Ascending aorta (tissue), 2 donors: ENCODE measurements around the gene RPL22L1. TPM values are rescaled to one million over a fixed set of nuclear protein-coding genes. Genes with fewer than 3 reads are reported as not detected.

Experiments
- DNase-seq, 2 donors: peaks; one replicate each; pipeline ENCODE4 v3.0.0-alpha.2; 2019; ENCODE audit warnings: low spot score in 2 of 2
- H3K27ac ChIP-seq, 2 donors: fragments of 200-600 bp; sonication (generic); one replicate each; pipeline ENCODE4 v1.5.1; 2016 to 2017; ENCODE audit warnings: mild to moderate bottlenecking in 1 of 2
- H3K27me3 ChIP-seq: fragments of 200-600 bp; sonication (generic); one replicate; pipeline ENCODE4 v1.5.1; 2017
- H3K36me3 ChIP-seq, 2 donors: fragments of 200-600 bp; sonication (generic); one replicate each; pipeline ENCODE4 v1.5.1; 2016
- H3K4me1 ChIP-seq, 2 donors: fragments of 200-600 bp; sonication (generic); one replicate each; pipeline ENCODE4 v1.5.1; 2016 to 2017; ENCODE audit warnings: mild to moderate bottlenecking in 1 of 2
- H3K4me3 ChIP-seq, 2 donors: fragments of 200-600 bp; sonication (generic); one replicate each; pipeline ENCODE4 v1.5.1; 2016 to 2017; ENCODE audit warnings: mild to moderate bottlenecking in 1 of 2
- H3K9me3 ChIP-seq, 2 donors: fragments of 200-600 bp; sonication (generic); one replicate each; pipeline ENCODE4 v1.5.1; 2016
- intact Hi-C: fragments of 100-400 bp; cut with DNase I; formaldehyde crosslinking; loops from one replicate; pipeline ENCODE4 v1.15.1; 2023
- total RNA-seq: library from RNA; depleted of rRNA; stranded (reverse); fragments of >200 nt; gene quantifications from one replicate; pipeline ENCODE4 v1.1.0, GENCODE V29; 2016
- TF ChIP-seq, protein P1 (sequence below), 3 experiments: fragments of 200-600 bp in 2 of 3; fragments of 450-650 bp in 1 of 3; sonication (generic) in 2 of 3; IDR thresholded peaks; one replicate each; pipeline ENCODE4 v1.5.1; 2016 to 2019; ENCODE audit warnings: antibody characterized with exemption in 3 of 3, mild to moderate bottlenecking in 1 of 3, moderate library complexity in 1 of 3

The RPL22L1 gene
- total RNA-seq, 1 donor from 2014 or later = 39.2 TPM

DNA sequence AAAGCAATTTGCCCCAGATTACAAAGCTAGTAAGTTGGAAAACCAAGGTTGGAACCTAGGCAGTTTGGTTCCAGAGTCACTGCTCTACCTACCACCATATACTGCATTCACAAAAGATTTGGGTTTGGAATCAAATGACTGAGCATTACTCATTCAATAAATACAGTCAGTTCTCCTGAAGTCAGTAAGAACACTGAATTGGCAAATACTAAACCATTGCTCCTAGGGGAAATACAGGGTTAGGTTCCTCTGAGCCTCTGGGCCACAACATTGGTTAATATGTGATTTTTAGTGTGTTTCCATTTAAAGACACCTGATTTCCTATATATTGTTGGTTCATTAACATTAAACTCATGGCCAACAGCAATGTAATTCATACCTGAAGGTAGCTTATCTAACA is 40.5 kb upstream of the RPL22L1 start:
- H3K27ac ChIP-seq = no peak overlapping the region
- H3K9me3 ChIP-seq = peaks cover 15 to 23% of the 10 kb centered on the region in 2 donors
- TF ChIP-seq, protein P1, sequence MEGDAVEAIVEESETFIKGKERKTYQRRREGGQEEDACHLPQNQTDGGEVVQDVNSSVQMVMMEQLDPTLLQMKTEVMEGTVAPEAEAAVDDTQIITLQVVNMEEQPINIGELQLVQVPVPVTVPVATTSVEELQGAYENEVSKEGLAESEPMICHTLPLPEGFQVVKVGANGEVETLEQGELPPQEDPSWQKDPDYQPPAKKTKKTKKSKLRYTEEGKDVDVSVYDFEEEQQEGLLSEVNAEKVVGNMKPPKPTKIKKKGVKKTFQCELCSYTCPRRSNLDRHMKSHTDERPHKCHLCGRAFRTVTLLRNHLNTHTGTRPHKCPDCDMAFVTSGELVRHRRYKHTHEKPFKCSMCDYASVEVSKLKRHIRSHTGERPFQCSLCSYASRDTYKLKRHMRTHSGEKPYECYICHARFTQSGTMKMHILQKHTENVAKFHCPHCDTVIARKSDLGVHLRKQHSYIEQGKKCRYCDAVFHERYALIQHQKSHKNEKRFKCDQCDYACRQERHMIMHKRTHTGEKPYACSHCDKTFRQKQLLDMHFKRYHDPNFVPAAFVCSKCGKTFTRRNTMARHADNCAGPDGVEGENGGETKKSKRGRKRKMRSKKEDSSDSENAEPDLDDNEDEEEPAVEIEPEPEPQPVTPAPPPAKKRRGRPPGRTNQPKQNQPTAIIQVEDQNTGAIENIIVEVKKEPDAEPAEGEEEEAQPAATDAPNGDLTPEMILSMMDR (IDR thresholded peaks at IDR 0.05) = no peak
- H3K4me3 ChIP-seq = no peak overlapping the region
- H3K4me1 ChIP-seq = peaks cover 0 to 6% of the 10 kb centered on the region in 2 donors
- no peaks in the 10 kb centered on the region for H3K27me3 ChIP-seq
- intact Hi-C loops = no loop called here
- no peak for DNase-seq
- no peaks in the 10 kb centered on the region for H3K36me3 ChIP-seq

DNA sequence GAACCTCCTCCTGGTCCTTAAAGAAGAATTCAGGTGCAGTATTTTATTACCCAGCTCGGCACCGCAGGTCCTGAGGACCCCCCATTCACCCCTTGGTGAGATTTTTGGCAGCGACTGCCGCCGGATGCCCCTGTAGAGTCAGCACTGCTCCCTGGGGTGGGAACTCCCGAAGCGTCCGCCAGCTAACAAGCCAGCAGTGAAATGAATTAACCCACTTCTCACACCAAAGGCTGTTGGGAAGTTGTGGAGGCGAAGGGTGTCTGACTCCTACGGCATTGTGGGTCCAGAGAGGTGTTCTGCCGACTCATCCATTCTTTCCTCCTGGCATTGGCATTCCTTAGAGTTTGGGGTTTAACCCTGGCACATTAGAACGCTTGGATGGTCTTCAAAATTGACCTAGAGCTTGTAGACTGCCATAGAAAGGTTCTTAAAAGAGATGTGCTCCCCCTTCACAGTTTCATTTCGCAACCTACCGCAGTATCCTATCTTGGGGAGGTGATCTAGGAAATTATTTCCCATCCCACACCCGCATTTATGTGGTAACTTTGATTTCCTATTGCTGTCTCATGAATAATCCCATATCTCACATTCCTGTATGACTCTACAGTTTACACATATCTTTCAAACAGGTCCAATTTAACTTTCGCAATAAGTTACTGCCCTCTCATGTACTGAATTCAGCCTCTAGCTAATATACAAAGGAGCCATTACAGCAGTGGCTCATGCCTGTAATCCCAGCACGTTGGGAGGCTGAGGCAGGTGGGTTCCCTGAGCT is 39.3 kb upstream of the RPL22L1 start:
- Histone ChIP-seq H3K27ac (peak overlapping the region; percentile 79 to 85), H3K4me1 (peaks cover 0 to 6% of the 10 kb centered on the region in 2 donors), H3K9me3 (peaks cover 15 to 23% of the 10 kb centered on the region in 2 donors), H3K27me3 (no peaks in the 10 kb centered on the region), H3K36me3 (no peaks in the 10 kb centered on the region), H3K4me3 (peak overlapping the region; percentile 86 to 95)
- intact Hi-C loops = loop anchor here (2.0 to 5.0 kb wide), 2 partner anchors 39 to 167 kb away; partner anchors contain the start of gene RPL22L1
- TF ChIP-seq, protein P1 (IDR thresholded peaks at IDR 0.05) = no peak
- no peak for DNase-seq

DNA sequence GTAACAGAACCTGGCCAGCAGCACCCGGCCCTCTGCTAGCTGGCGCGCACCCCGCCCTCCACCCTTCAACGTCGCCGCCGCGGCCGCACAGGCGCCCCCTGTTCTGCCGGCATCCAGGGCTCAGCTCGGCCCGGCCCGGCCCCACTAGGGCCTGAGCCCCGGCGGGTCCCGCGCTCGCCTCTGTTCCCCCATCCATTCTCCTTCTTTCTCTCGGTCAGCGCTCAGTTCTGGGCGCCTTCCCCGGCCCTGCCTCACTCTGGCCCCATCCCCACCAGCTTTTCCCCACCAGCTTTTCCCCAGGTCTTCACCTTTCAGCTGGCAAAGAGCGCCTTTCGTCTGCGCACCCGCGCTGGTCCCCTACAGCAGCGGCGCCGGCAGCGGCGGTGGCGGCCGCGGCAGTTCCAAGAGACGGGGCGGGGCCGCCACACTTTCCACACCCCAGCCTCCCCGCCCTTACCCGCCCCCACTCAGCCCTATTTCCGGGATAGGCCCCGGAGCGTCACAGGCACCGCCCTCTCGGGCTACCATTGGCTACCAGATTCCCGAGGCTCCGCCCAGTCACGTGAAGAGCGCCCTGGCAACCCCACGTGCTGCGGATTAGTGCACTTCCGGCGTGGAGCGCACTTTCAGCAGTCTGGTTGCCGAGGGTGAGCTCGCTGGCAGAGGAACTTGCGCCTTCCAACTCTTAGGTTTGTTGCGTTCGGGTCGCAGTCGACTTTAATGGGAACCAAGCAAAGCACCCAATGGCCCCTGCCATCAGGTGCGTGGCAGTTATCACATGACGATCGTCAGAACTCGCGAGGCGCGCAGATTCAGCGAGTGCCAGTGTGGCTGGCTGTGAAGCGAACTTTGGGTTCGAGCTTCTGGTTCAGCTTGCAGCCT is 38.5 kb upstream of the RPL22L1 start, which contains the start of gene EIF5A2:
Gene EIF5A2, minus strand, starts transcription at position 403 of the 882 bp plus-strand sequence. CDS start 831 bp downstream, outside the sequence.
- Histone ChIP-seq H3K27me3 (no peaks in the 10 kb centered on the region), H3K27ac (peak within 1 kb of the TSS; percentile 79 to 85), H3K4me3 (peak within 1 kb of the TSS; percentile 86 to 95), H3K9me3 (peaks cover 15 to 23% of the 10 kb centered on the region in 2 donors), H3K4me1 (peaks cover 0 to 6% of the 10 kb centered on the region in 2 donors), H3K36me3 (no peaks in the 10 kb centered on the region)
- TF ChIP-seq, protein P1 (IDR thresholded peaks at IDR 0.05) = peak in 1 of 3 experiments; percentile 8
- intact Hi-C loops = loop anchor here (1.0 to 5.0 kb wide), 3 partner anchors 38 to 552 kb away; partner anchors contain the start of gene RPL22L1
- peak; percentile 85 to 97 for DNase-seq

- Histone ChIP-seq H3K36me3 (no peaks in the 10 kb centered on the region), H3K27me3 (no peaks in the 10 kb centered on the region), H3K4me3 (peak overlapping the region; percentile 86 to 95), H3K9me3 (peaks cover 15 to 23% of the 10 kb centered on the region in 2 donors), H3K27ac (peak overlapping the region; percentile 79 to 85), H3K4me1 (peaks cover 0 to 6% of the 10 kb centered on the region in 2 donors)
- no peak for DNase-seq
- intact Hi-C loops = loop anchor here (1.0 to 5.0 kb wide), 3 partner anchors 37 to 551 kb away; partner anchors contain the start of gene RPL22L1
- TF ChIP-seq, protein P1 (IDR thresholded peaks at IDR 0.05) = no peak
Observed at GRCh38 chr3:170907637-170908234, 37.7 kb upstream of the RPL22L1 start.

DNA sequence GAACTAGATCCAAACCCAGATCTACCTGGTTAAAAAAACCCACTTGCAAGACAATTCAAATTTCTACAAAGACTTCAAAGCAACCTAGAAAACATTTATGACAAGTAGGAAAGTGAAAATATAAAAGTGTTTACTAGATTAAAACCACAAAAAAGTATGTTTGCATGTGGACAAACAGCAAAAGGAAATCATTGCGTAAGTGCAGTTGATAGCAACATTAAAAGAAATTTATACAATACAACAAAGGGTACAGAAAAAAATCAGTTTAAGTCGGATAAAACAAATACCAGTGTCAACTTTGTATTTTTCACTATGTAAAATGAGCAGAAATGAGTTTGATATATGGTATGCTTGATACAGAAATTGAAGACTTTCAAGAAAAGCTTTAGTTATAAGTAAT is 35.9 kb upstream of the RPL22L1 start:
- TF ChIP-seq, protein P1 (IDR thresholded peaks at IDR 0.05) = no peak
- no peak for DNase-seq
- Histone ChIP-seq H3K4me1 (peaks cover 0 to 6% of the 10 kb centered on the region in 2 donors), H3K36me3 (no peaks in the 10 kb centered on the region), H3K27me3 (no peaks in the 10 kb centered on the region), H3K9me3 (peaks cover 11 to 18% of the 10 kb centered on the region in 2 donors), H3K27ac (no peak overlapping the region), H3K4me3 (no peak overlapping the region)
- intact Hi-C loops = loop anchor here (5.0 kb wide), 1 partner anchor 164 kb away; no protein-coding TSS in a partner anchor
